ENCODE results near the gene RTF1. TPM values are rescaled to one million over a fixed set of nuclear protein-coding genes. Genes with fewer than 3 reads are reported as not detected.

RTF1 gene
- polyA plus RNA-seq, 2 of the 4 experiments (the other 2 are of a cell fraction) = 21.1 to 22.8 TPM

DNA sequence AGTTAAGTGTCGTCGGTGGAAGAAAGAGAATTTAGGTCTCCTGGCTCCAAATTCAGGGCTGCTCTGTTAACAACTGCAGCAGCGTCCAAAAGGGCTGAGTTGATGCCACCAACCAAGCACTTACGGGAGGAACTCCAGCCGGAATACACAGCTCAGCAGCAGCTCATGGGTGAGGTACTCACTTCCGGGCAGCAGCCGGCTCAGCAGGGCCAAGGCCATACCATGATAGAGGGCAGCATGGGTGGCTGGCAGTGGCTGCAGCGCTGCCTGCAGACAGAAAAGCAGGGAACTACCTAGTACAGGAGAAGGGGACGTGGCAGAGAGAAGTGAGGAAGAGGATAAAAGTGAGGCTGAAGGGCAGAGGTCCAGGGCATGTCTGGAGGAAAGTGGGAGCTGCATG, 104.7 kb downstream of the RTF1 start:
- H3K4me3 ChIP-seq = no peak overlapping the region
- no peaks in the 10 kb centered on the region for H3K4me1 ChIP-seq
- ATAC-seq (no peak), DNase-seq (ENCODE audit: low read depth in 1 of 2, low spot score in 1 of 2) (no peak), FAIRE-seq (no peak)
- WGBS (ENCODE audit: missing lambda C conversion rate) = 84% methylated on average over 7 of the region's 9 CpGs
- no peaks in the 10 kb centered on the region for H3K9me3 ChIP-seq
- ChIA-PET POLR2A (interaction anchor here (1.7 kb wide), 1 partner anchor 23 kb away, joined by 9 read pairs; the partner anchor contains the start of gene RPAP1), CTCF (interaction anchor here (0.6 kb wide), 1 partner anchor 16 kb away, joined by 3 read pairs; no protein-coding TSS in a partner anchor)
- no peak overlapping the region for H3K4me2 ChIP-seq
- TF ChIP-seq ZNF302 (CRISPR knock-in tag; IDR thresholded peaks at IDR 0.05) (no peak), TFCP2L1 (CRISPR knock-in tag; IDR thresholded peaks at IDR 0.05) (no peak), REST (IDR thresholded peaks at IDR 0.05) (no peak), EHF (CRISPR knock-in tag; IDR thresholded peaks at IDR 0.05) (no peak), BCL3 (IDR thresholded peaks at IDR 0.05) (no peak), SREBF2 (IDR thresholded peaks at IDR 0.05) (no peak), ZFP36 (IDR thresholded peaks at IDR 0.05; ENCODE audit: borderline replicate concordance, partially characterized antibody) (no peak), KDM1A (IDR thresholded peaks at IDR 0.05; ENCODE audit: low read depth) (no peak), POLR2AphosphoS2 (conservative IDR thresholded peaks at IDR 0.05; ENCODE audit: low read length) (no peak), HOXB13 (CRISPR knock-in tag; IDR thresholded peaks at IDR 0.05; ENCODE audit: low read depth) (no peak), ZC3H11A (IDR thresholded peaks at IDR 0.05) (no peak), HEYL (CRISPR knock-in tag; IDR thresholded peaks at IDR 0.05) (no peak), BHLHE40 (IDR thresholded peaks at IDR 0.05; ENCODE audit: low read depth, low read length) (no peak), NPAS2 (CRISPR knock-in tag; IDR thresholded peaks at IDR 0.05; ENCODE audit: borderline replicate concordance) (no peak), ESRRA (IDR thresholded peaks at IDR 0.05; ENCODE audit: borderline replicate concordance, low read length) (no peak), RAD21 (conservative IDR thresholded peaks at IDR 0.05 in 1 of 2, IDR thresholded peaks at IDR 0.05 in 1 of 2) (no peak), ELK1 (IDR thresholded peaks at IDR 0.05; ENCODE audit: low read depth, low read length) (no peak)
- H3K27ac ChIP-seq = no peak overlapping the region

DNA sequence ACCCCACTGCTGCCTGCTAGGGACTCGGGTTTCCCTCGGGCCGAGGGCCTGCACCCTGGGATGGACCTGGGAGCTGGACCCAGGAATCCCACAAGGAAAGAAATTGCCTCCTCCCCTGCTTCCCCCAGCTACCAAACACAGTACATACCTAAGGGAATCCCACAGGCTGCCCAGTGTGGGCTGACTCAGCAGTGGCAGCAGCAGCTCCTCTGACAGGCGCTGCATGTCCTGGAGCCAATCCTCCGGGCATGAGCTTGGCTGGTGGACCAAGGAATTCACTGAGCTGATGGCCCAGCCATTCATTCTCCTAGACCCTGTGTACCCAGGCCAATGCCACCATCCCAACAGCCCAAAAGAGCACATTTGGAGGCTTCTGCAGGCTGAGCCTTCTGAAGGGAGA, 106.2 kb downstream of the RTF1 start:
- ATAC-seq (peak in 1 of 2 experiments; percentile 29; a peak in 1 of 6 replicates), FAIRE-seq (no peak), DNase-seq (ENCODE audit: low read depth in 1 of 2, low spot score in 1 of 2) (no peak)
- Histone ChIP-seq H3K4me1 (no peaks in the 10 kb centered on the region), H3K4me3 (no peak overlapping the region), H3K4me2 (no peak overlapping the region), H3K9me3 (no peaks in the 10 kb centered on the region), H3K27ac (no peak overlapping the region)
- CTCF ChIA-PET = interaction anchor here (0.6 to 1.3 kb wide), 2 partner anchors 21 to 57 kb away, joined by 4 to 5 read pairs; partner anchors contain the start of gene RPAP1
- POLR2A ChIA-PET = no interaction called here
- 90% methylated on average over 2 of the region's 5 CpGs for WGBS (ENCODE audit: missing lambda C conversion rate)
- no peak for TF ChIP-seq FOXS1 (CRISPR knock-in tag; IDR thresholded peaks at IDR 0.05)
- no peak for TF ChIP-seq HOXA7 (CRISPR knock-in tag; IDR thresholded peaks at IDR 0.05)
- no peak for TF ChIP-seq SMC3 (IDR thresholded peaks at IDR 0.05)
- no peak for TF ChIP-seq NR3C1 (IDR thresholded peaks at IDR 0.05)
- no peak for TF ChIP-seq PHF8 (IDR thresholded peaks at IDR 0.05; ENCODE audit: borderline replicate concordance, low read depth)
- no peak for TF ChIP-seq KDM5A (IDR thresholded peaks at IDR 0.05)
- no peak for TF ChIP-seq SREBF2 (IDR thresholded peaks at IDR 0.05)
- TF ChIP-seq ZC3H11A (IDR thresholded peaks at IDR 0.05) = no peak
- no peak for TF ChIP-seq BHLHE40 (IDR thresholded peaks at IDR 0.05; ENCODE audit: low read depth, low read length)
- no peak for TF ChIP-seq CBX2 (IDR thresholded peaks at IDR 0.05; ENCODE audit: borderline replicate concordance, low read depth)
- TF ChIP-seq EHMT2 (IDR thresholded peaks at IDR 0.05; ENCODE audit: low read depth) = no peak
- TF ChIP-seq, protein P1, sequence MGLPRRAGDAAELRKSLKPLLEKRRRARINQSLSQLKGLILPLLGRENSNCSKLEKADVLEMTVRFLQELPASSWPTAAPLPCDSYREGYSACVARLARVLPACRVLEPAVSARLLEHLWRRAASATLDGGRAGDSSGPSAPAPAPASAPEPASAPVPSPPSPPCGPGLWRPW (IDR thresholded peaks at IDR 0.05) = no peak
- no peak for TF ChIP-seq CHD4 (IDR thresholded peaks at IDR 0.05; ENCODE audit: borderline replicate concordance)
- no peak for TF ChIP-seq ZSCAN20 (CRISPR knock-in tag; IDR thresholded peaks at IDR 0.05)
- no peak for TF ChIP-seq USF2 (IDR thresholded peaks at IDR 0.05)
- TF ChIP-seq MAFK (IDR thresholded peaks at IDR 0.05; ENCODE audit: partially characterized antibody) = no peak
- TF ChIP-seq POLR2AphosphoS2 (conservative IDR thresholded peaks at IDR 0.05; ENCODE audit: low read length) = no peak
- no peak for TF ChIP-seq FOSB (CRISPR knock-in tag; IDR thresholded peaks at IDR 0.05)

Data from A549 (cell line).